Right forelimb (tissue), 1 donor: ENCODE measurements around the gene EGLN1.
"Not testable (repeated sequence)": the region's sequence is repeated elsewhere in the genome, so short reads cannot be mapped to it uniquely, and the experiment has no call there.

ENCODE experiments used
- DNase-seq: peaks from one replicate; pipeline ENCODE4 v3.0.0-alpha.2; 2018

EGLN1 gene

DNA sequence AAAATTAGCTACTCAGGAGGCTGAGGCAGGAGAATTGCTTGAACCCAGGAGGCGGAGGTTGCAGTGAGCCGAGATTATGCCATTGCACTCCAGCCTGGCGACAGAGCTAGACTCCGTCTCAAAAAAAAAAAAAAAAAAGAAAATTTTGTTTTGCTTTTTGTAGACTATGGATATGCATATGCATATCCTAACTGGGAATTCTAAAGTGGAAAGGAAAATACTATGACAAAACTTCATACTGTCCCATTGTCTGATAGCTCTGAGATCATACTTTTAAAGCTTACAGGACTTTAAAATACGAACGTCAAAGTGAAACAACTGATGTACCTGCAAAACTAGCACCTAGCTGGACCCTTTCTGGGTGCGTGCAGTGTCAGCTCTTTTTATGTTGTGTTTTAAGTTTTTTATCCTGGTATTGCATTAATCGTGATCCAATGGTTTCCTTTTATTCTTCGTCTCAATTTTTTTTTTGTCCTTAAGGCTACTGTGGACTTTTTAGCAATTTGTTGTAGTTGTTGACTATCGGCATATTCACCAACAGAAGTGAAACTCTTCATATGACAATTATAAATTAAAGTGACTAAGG, 64.8 kb downstream of the EGLN1 start:
- DNase-seq = no peak

DNA sequence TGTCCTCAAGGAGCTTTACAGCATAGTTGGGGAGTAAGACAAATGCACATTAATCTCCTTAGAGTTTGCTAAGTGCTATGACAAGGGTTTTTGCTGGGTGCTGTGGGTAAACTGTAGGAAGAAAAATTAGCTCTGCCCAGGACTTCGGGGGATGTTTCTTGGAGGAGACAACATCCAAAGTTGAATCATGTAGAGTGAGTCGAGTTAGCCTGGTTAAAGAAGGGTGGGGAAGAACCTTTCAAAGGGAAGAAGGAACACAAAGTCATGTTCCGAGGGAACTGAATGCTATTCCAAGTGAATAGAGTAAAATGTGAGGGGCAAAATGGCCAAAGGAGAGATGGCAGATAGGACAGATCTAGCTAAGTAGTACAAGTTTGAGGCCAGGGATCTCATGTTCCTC, 66.9 kb downstream of the EGLN1 start:
- DNase-seq = no peak

DNA sequence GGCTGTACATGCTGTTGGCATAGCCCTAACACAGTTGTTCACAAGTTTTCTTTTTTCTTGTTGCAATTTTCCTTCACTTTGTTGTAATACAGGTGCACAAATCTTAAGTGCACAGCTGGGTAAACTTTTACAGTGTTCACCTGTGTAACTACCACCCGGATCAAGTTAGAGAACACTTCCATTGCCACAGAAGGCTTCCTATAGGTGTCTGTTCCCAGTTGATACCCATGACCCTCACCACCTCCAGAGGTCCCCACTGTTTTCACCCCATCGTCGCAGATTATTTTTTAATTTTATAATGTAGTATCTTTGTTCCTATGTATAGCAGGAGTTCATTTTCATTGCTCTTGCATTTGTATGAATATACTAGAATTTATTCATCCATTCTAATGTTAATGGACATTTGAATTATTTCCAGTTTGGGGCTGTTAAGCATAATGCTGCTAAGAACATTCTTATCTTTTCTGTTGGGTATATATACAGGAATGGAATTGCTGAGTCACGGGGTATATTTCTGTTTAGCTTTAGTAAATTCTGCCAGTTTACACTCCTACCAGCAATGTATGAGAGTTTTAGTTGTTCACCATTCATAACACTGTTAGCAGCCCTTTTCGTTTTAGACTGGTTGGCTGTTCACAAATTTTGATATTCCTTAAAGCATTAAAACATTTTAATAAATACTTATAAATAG, 67.6 kb downstream of the EGLN1 start:
- DNase-seq = no peak

DNA sequence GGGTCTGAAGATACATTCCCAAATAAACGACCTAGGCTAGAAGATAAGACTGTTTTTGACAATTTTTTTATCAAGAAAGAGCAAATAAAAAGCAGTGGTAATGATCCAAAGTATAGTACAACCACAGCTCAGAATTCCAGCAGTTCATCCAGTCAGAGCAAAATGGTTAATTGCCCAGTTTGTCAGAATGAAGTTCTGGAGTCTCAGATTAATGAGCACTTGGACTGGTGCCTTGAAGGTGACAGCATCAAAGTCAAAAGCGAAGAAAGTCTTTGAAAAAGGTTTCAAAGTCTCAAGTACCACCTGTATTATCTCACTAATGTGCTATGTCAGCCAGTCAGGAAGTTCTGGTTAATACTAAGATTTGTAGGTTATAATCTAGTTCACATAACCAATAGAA, 69.0 kb downstream of the EGLN1 start:
- DNase-seq = no peak

DNA sequence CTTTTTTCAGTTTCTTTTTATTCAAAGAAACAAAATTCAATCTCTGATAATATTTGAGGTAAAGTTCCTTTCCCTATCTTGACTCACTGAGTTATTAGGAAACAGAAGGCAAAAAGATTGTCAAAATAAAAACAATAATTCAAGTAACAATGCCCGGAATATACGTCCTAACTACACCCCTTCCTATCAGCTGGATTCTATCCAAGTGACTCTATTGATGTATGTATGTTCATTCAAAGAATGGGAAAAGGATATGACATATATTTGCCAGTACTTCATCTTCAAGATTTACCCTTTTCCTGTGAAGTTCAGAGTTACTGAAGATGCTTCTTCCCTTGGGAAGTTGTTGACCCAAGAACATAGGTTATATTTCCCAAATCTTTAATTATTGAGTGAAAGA, 70.3 kb downstream of the EGLN1 start:
- DNase-seq = no peak

DNA sequence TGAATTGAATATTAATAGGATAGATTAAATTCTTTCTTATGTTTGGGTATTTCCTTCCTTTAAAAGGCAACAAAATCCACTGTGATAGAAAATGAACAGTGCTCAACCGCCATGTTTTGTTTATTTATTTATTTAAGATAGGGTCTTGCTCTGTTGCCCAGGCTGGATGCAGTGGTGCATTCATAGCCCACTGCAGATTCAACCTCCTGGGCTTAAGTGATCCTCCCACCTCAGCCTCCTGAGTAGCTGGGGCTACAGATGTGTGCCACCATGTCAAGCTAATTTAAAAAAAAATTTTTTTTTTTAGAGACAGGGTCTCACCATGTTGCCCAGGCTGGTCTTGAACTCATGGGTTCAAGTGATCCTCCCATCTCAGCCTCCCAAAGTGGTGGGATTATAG, 73.2 kb downstream of the EGLN1 start:
- DNase-seq = not testable (repeated sequence)

DNA sequence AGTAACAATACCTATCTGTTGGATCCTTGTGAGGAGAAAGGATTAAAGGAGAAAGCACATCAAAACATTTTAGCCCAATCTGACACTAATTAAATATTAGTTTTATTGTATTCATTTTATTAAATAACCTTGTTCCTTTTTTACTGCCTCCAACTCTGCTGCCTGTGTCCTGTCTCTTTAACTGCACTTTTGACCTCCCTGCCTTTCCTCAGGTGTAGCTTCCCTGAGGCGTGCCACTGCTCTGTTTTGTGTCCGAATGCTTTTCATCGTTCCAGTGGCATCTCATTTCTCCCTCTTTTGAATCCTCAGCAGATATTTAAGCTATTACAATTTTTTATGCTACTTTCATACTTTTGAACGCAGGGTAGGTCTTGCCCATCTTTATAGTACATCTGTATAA, 73.6 kb downstream of the EGLN1 start:
- DNase-seq = no peak

DNA sequence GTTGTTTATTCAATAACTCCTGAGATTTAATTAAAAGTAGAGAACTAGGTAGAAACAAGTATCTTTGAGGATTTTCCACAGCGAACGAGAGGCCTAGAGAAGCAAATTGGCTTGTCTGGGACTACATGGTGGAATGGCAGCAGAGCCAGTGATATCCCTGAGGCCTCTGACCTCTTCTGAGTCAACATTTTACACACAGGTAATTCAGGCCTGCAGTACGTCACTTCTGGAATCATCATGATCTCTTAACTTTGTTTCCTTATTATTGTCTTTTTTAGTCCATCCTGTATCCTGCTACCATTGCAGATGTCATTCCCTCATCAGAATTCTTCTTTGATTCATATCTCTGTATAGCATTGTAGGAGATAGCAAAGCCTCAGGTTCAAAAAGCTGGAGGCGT, 74.1 kb downstream of the EGLN1 start:
- no peak for DNase-seq

DNA sequence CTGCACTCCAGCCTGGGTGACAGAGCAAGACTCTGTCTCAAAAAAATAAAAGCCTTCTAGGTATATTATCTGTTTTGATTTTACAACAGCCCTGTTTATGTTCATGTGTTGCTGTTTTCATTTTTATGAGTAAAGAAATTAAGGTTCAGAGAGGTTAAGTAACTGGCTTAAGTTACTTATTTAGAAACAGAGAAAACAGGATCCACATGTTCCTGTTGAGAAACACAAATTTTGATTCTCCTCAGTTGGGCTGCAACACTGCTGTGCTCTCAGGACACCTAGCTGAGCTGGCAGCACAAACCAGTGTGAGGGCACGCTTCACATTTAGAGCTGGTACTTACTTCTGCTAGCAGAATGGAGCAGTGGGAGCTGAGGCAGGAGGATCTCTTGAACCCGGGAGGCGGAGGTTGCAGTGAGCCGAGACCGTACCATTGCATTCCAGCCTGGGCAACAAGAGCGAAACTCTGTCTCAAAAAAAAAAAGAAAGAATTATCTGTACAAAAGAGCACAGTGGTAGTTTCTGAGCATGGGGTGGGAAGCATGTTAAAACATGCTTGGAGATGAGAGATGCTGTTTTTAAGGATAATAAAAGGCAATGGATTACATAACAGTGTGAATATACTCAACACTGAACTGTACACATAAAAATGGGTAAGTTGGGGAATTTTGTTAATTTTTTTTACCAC, 81.6 kb downstream of the EGLN1 start:
- DNase-seq = no peak

DNA sequence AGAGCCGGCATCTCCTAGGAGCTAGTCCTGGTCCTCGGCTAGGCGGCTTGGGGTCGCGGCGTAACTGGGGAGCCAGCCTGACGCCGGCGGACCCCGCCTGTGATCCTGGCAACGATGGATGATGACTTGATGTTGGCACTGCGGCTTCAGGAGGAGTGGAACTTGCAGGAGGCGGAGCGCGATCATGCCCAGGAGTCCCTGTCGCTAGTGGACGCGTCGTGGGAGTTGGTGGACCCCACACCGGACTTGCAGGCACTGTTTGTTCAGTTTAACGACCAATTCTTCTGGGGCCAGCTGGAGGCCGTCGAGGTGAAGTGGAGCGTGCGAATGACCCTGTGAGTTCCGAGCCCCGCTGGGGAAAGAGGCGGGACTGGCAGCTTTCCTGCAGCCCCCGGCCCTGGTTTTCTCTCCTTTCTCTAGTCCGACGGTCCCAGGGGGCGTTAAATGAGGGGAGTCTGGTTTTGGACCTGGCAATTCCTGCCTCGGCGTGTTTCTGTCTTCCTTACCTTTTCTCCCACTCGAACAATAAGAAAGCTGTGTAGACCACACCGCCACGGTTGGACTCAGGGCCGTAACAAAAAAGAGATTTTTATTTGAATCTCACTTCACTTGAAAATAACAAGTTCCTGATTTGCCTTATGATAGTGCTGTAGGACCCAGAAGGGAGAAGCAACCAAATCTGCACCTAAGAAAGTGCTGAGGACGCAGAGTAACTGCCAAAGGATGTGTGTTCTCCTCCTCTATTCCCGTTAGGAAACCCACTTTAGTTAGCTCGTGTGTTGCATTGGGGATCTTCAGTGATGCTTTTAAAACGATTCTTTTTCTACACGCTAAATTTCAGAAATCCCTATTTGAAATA, 83.6 kb downstream of the EGLN1 start, which contains the start of gene SPRTN:
Gene SPRTN, plus strand, starts transcription at position 24 of the 859 bp plus-strand sequence. Its CDS starts 91 bp downstream, at position 115.
- no peak for DNase-seq

DNA sequence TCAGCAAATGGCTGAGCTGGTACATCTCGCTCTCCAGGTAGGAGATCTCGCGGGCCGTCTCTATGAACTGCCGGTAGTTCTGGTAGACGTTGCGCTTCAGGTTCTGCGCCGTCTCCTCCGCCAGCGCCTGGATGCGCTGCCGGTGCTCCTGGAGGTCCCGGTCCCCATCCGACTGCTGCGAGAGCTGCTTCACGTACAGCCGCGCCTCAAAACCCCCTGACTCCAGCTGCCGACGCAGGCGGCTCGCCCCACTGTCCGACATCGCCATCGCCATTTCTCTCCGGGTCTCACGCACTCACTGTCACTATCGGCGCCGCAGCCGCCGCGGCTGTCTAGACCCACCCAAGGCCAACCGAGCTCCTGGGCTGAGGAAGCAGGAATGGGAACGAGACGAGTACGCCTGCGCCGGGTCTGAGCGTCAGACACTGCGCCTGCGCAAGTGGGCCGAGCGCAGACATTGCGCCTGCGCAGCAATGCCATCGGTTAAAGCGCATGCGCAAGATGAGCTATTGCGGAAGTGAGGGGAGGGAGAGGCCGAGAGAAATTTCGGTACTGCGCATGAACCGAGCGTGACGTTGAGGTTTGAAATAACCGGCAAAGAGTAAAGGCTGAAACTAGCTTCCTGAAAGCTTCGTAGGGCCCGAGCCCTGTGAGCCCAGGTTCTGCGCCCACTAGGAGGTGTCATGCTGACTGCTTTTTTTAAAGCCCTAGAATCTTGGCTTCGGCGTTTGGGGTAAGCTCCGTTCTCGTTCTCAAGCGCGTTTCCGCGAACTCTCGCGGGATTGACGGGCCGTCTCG, 84.4 kb downstream of the EGLN1 start, which contains the start of gene EXOC8:
Gene EXOC8, minus strand, starts transcription at position 381 of the 798 bp plus-strand sequence. Its CDS starts 107 bp downstream, at position 274.
- DNase-seq = peak; percentile 100

DNA sequence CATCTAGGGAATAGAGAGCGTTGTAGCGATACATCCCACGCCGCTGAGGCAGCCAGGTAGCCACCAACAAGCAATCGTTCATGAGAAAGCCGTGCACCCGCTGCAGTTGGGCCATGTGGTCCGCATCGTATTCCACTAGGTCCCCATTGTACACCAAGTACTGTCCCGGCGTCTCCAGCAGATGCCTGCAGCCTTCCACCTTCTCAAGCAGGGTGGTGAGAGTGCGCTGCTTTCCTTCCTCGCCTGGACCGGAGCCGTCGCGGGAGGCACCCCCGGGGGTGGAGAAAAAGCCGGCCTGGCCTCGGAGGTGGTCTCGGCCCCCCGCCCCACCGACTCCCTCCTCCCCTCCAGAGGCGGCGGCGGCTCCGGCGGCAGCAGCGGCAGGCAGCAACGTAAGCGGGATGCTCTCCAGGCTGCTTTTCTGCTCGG, 85.0 kb downstream of the EGLN1 start:
- no peak for DNase-seq

DNA sequence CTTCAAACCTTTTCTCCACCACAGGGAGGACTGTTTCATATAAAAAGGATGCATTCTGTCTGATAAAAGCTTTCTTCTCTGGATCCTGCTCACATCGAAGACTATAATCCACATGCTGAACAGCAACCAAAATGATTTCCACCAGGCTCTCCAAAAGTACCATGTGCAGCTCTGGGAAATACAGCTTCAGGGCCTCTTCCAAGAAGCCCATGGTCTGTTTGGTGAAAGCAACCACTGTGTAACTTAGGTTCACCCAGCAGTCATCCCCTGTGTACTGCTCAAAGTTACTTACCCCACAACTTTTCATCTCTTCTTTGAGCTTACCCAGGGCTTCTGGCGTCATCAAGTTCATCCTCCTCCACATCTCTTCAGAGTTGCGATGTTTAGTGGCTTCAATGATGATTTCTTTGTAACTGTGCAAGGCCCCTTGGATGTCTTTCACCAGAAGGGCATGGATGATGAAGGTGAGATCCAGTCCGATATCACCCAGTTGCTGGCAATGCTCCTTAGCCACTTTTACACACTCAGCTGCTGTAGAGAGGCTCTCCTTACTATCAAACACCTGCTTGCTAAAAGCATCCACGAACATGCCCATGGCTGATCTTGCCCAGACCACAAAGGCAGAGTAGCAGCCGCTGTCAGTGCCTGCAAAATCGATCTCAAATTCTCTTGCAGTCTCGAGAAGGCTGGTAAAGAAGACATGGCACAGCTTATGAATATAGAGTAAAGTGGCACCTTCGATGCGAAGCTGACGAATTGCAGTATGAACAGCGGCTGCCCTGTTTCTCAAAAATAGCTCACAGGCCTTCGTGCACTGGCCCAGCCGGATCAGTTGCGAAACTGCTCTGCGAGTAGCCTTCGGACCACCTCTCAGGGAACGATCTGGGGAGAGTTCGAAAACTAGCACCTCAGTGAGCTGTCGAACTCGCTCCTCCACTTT, 86.2 kb downstream of the EGLN1 start:
- no peak for DNase-seq

DNA sequence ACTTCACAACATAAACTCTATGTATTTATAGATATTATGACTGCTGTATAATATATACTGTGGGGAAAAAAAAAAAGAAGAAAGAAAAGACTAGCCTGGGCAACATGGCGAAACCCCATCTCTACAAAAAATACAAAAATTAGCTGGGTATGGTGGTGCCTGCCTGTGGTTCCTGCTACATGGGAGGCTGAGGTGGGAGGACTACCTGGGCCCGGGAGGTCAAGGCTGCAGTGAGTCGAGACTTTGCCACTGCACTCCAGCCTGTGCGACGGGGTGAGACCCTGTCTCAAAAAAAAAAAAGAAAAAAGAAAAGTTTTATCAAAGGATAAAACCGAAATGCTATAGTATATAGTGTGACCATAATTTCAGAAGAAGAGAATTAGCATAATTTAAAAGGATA, 87.1 kb downstream of the EGLN1 start:
- no peak for DNase-seq

DNA sequence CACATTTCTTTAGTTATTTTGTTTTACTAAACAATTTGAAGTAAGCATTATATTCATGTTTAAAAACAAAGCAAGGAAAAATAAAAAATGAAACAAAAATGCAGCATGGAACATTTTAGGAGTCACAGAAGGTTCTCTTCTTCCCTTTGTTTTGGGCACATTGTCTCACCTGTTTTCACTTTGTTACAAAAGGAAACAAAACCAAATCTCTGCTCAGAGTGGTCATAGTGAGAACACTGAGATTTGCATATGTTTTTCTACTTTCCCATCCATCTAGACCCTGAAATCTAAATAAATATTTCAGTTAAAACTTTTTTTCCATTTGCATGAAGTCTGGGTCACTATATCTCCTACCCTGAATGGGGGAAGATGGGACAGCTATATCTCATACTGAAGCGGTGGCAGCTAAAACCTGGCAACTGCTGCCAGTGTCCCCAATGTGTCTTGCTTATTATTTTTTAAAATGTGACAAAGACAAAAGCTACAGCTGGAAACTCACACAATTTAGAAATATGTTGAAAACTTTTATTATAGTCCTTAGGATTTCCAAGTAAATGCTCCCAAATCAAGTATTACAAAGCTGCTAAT, 87.9 kb downstream of the EGLN1 start:
- no peak for DNase-seq

DNA sequence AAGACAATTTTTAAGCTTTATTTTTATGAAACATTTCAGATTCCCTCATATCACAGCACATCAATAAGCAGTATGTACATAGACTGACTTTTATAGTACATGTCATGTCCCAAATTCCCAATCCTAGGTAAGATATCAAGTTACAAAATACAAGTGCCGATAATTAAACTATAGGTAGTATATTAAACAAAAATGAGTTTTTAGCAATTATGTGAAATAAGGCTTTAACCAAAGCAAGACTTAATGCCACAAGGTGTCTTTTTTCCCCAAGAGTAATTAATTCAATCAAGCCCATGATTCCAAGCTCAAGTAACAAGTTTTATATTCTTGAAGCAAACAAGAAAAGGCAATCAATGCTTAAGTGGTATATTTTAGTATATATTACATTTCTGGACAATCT, 89.3 kb downstream of the EGLN1 start:
- DNase-seq = no peak

DNA sequence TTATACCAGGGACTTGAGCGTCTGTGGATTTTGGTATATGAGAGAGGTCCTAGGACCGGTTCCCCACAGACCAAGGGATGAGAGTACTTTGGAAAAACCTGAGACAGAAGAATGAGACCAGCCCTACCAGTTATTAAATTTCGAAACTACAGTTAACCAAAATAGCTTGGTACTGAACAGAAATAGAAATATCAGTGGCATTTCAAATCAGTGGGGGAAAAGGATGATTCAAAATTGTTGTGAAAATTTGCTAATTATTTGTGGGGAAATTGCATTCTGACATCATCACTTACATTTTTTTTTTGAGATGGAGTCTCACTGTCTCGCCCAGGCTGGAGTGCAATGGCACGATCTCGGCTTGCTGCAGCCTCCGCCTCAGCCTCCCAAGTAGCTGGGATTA, 92.6 kb downstream of the EGLN1 start:
- DNase-seq = no peak

DNA sequence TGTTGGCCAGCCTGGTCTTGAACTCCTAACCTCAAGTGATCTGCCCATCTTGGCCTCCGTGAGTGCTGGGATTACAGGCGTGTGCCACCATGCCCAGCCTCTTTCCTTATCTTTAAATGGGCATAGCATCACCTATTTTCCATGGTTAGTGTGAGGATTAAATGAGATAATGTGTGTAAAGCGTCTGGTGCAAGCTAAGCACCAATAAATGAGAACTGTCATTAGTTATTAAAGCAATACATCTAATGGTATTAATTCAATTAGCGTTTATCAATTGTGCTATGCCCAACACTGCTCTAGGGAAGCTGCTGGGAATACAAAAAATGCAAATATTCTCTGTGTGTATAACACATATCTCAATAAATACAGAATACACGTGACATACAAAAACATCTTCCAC, 94.5 kb downstream of the EGLN1 start:
- DNase-seq = no peak

DNA sequence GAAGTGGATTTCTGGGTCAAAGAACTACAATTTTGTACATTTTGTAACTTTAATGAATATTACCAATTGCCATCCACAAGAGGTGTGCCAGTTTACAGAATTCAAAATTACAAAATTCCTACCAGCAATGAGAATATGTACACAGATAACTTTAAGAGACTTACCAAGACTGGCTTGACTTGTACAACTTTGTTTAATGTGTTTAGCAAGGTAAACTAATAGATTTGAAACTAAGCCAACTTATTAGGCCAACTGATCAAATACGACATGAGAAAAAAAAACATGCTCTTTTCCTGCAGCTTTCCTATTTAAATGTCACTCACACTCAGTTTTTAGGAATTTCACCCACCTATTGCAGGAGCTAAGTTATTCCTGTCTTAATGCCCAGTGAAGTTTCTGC, 95.8 kb downstream of the EGLN1 start:
- DNase-seq = no peak

DNA sequence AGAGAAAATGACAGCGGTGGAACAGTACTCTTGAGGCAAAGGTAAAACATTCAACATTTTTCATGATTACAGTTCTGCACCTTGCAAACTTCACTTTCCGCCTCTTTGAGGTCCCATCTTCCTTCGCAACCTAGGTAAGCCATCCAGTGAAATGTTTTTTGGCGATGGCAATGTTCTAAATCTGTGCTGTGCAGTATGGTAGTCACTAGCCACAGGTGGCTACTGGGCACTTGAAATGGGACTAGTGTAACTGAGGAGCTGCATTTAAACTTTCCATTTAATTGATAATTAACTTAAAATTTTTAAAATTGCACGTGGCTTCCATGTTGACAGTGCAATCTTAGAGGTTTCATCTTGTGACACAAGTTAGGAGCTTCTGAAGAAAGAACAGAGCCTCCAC, 97.4 kb downstream of the EGLN1 start:
- DNase-seq = no peak
